Esophagus squamous epithelium (tissue), 4 donors: ENCODE results near the gene MRPL16.

Experiments used
- POLR2A ChIP-seq, 4 donors: fragments of 450-650 bp; IDR thresholded peaks; one replicate each; pipeline ENCODE4 v1.6.1; 2017; ENCODE audit warnings: antibody characterized with exemption in 4 of 4, mild to moderate bottlenecking in 4 of 4, moderate library complexity in 3 of 4
- TF ChIP-seq, protein P1 (sequence below), 6 experiments: fragments of 450-650 bp in 4 of 6; fragments of 200-600 bp in 2 of 6; sonication (generic) in 2 of 6; IDR thresholded peaks; one replicate each; pipeline ENCODE4 v1.5.1; 2016 to 2019; ENCODE audit warnings: antibody characterized with exemption in 6 of 6, mild to moderate bottlenecking in 4 of 6, moderate library complexity in 4 of 6

DNA sequence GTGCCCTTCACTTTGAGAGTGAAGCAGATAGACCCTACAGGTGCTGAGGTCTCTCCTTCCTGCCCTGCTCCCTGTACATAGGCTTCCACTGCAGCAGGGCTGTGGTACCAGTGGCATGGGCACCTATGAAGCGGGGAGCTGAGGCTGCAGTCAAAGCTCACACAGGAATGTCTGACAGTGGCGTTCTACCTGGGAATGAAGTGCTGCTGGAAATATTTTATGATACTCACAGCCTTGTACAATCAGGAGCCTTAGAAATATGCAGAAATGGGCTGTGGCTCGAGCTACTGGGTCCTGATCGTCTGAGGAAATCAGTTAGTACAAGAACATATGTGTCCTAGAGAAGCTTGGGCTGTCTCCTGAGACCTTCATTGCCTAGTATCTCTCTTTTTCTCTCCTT lies 24.8 kb downstream of the MRPL16 start:
- TF ChIP-seq, protein P1, sequence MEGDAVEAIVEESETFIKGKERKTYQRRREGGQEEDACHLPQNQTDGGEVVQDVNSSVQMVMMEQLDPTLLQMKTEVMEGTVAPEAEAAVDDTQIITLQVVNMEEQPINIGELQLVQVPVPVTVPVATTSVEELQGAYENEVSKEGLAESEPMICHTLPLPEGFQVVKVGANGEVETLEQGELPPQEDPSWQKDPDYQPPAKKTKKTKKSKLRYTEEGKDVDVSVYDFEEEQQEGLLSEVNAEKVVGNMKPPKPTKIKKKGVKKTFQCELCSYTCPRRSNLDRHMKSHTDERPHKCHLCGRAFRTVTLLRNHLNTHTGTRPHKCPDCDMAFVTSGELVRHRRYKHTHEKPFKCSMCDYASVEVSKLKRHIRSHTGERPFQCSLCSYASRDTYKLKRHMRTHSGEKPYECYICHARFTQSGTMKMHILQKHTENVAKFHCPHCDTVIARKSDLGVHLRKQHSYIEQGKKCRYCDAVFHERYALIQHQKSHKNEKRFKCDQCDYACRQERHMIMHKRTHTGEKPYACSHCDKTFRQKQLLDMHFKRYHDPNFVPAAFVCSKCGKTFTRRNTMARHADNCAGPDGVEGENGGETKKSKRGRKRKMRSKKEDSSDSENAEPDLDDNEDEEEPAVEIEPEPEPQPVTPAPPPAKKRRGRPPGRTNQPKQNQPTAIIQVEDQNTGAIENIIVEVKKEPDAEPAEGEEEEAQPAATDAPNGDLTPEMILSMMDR (IDR thresholded peaks at IDR 0.05) = no peak
- TF ChIP-seq POLR2A (IDR thresholded peaks at IDR 0.05) = no peak
